ENCODE results near the gene FILIP1. TPM values are rescaled to one million over a fixed set of nuclear protein-coding genes. Genes with fewer than 3 reads are reported as not detected.

FILIP1 gene
- total and polyA plus RNA-seq, 10 of the 15 experiments (the other 5 are each of a cell fraction or from before 2014, with no cell fraction given): 0.23 to 2.0 (median 0.44) TPM

DNA sequence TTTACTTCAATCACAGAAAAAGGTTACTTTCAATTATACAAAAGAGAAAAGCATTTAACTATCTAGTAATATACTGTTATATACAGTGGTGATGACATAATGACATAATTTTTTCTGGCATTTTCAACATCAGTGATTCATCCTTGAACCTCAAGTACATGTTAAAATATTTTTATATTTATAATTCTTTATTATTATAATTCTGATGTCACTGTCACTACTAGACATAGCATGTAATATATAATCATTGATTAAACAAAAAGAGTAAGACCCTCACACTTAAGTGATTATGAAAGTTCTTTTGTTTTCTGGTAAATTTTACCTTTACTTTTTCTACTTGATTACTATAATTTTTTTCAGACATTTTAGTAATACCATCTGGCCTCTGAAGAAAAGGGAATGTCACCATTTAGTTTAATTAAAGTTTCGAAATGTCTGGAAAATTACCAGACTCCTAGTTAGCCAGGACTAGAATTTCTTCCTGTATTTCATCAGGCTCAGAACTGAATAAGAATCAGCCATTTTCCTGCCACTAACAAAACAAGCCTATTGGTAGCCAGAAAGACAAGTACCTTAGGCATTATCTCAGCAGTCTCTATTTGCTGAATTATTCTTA is 71.5 kb downstream of the FILIP1 start:
- Histone ChIP-seq H3K4me3 (no peak overlapping the region), H3K79me2 (ENCODE audit: control insufficient read depth, insufficient read depth, low read length) (no peaks in the 10 kb centered on the region), H2AFZ (ENCODE audit: control insufficient read depth, low read depth, low read length) (no peak overlapping the region), H4K20me1 (ENCODE audit: control insufficient read depth, insufficient read depth) (no peaks in the 10 kb centered on the region), H3K9ac (ENCODE audit: control insufficient read depth, insufficient read depth, low read length) (no peak overlapping the region), H3K36me3 (ENCODE audit: control insufficient read depth in 2 of 2, insufficient read depth in 2 of 2, low read length in 1 of 2) (no peaks in the 10 kb centered on the region), H3K27me3 (replicated peaks in 1 of 2; ENCODE audit: control insufficient read depth in 2 of 2, insufficient read depth in 2 of 2, low read length in 1 of 2) (no peaks in the 10 kb centered on the region), H3K9me3 (replicated peaks; ENCODE audit: control insufficient read depth, insufficient read depth, low read length) (no peaks in the 10 kb centered on the region), H3K4me2 (ENCODE audit: control insufficient read depth, insufficient read depth) (no peak overlapping the region), H3K4me1 (ENCODE audit: control insufficient read depth, insufficient read depth, low read length) (no peaks in the 10 kb centered on the region), H3K27ac (ENCODE audit: control insufficient read depth, insufficient read depth) (no peak overlapping the region)
- BruUV-seq (replicated peaks): no TSS peak
- ChIA-PET CTCF (no interaction called here), SMC1A (ENCODE audit: uncharacterized antibody, unreplicated experiment) (interaction anchor here (1.2 to 1.5 kb wide), 2 partner anchors 9 to 10 kb away, joined by 3 to 7 read pairs; no protein-coding TSS in a partner anchor), RAD21 (ENCODE audit: unreplicated experiment) (no interaction called here), POLR2A (interaction anchor here (1.1 kb wide), 1 partner anchor 46 kb away, joined by 3 read pairs; no protein-coding TSS in a partner anchor)
- intact Hi-C loops (cut with micrococcal nuclease; ENCODE audit: unreplicated experiment) (no loop called here), in situ Hi-C loops (cut with MboI) (no loop called here)
- DNase-seq (ENCODE audit: low read depth, low spot score): no peak
- FAIRE-seq: no peak
- no peak for TF ChIP-seq SREBF2 (IDR thresholded peaks at IDR 0.05; ENCODE audit: low read length)
- no peak for TF ChIP-seq HDAC2 (IDR thresholded peaks at IDR 0.05)
- no peak for TF ChIP-seq FOS (IDR thresholded peaks at IDR 0.05; ENCODE audit: borderline replicate concordance, extremely low read depth, insufficient read length)
- TF ChIP-seq ZZZ3 (IDR thresholded peaks at IDR 0.05; ENCODE audit: control insufficient read depth, insufficient read length, low read depth): no peak
- no peak for TF ChIP-seq SIX5 (IDR thresholded peaks at IDR 0.05; ENCODE audit: low read depth, low read length, severe bottlenecking)
- TF ChIP-seq RBBP5 (conservative IDR thresholded peaks at IDR 0.05): no peak
- TF ChIP-seq NR2F1 (conservative IDR thresholded peaks at IDR 0.05): no peak
- TF ChIP-seq NR2C1 (IDR thresholded peaks at IDR 0.05): no peak
- TF ChIP-seq TCF12 (IDR thresholded peaks at IDR 0.05; ENCODE audit: low read depth, low read length): no peak
- TF ChIP-seq, protein P1, sequence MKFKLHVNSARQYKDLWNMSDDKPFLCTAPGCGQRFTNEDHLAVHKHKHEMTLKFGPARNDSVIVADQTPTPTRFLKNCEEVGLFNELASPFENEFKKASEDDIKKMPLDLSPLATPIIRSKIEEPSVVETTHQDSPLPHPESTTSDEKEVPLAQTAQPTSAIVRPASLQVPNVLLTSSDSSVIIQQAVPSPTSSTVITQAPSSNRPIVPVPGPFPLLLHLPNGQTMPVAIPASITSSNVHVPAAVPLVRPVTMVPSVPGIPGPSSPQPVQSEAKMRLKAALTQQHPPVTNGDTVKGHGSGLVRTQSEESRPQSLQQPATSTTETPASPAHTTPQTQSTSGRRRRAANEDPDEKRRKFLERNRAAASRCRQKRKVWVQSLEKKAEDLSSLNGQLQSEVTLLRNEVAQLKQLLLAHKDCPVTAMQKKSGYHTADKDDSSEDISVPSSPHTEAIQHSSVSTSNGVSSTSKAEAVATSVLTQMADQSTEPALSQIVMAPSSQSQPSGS (IDR thresholded peaks at IDR 0.05; ENCODE audit: low read length): no peak
- TF ChIP-seq, protein P2, sequence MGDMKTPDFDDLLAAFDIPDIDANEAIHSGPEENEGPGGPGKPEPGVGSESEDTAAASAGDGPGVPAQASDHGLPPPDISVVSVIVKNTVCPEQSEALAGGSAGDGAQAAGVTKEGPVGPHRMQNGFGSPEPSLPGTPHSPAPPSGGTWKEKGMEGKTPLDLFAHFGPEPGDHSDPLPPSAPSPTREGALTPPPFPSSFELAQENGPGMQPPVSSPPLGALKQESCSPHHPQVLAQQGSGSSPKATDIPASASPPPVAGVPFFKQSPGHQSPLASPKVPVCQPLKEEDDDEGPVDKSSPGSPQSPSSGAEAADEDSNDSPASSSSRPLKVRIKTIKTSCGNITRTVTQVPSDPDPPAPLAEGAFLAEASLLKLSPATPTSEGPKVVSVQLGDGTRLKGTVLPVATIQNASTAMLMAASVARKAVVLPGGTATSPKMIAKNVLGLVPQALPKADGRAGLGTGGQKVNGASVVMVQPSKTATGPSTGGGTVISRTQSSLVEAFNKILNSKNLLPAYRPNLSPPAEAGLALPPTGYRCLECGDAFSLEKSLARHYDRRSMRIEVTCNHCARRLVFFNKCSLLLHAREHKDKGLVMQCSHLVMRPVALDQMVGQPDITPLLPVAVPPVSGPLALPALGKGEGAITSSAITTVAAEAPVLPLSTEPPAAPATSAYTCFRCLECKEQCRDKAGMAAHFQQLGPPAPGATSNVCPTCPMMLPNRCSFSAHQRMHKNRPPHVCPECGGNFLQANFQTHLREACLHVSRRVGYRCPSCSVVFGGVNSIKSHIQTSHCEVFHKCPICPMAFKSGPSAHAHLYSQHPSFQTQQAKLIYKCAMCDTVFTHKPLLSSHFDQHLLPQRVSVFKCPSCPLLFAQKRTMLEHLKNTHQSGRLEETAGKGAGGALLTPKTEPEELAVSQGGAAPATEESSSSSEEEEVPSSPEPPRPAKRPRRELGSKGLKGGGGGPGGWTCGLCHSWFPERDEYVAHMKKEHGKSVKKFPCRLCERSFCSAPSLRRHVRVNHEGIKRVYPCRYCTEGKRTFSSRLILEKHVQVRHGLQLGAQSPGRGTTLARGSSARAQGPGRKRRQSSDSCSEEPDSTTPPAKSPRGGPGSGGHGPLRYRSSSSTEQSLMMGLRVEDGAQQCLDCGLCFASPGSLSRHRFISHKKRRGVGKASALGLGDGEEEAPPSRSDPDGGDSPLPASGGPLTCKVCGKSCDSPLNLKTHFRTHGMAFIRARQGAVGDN (IDR thresholded peaks at IDR 0.05): no peak
- ATAC-seq: no peak
- WGBS (ENCODE audit: insufficient coverage, insufficient replicate concordance, low lambda C conversion rate, missing lambda C conversion rate): 13% methylated on average over 1 of the region's 1 CpG

All from GM12878 (cell line).